Measurements from ENCODE around the gene SEMA7A. TPM values are rescaled to one million over a fixed set of nuclear protein-coding genes. Genes with fewer than 3 reads are reported as not detected.

Gene SEMA7A
- total RNA-seq, 4 donors from 2014 or later: 0.29 to 16.9 (median 4.5) TPM; not detected in 1

GRCh38 chr15:74389241-74390048 lies 44.3 kb downstream of the SEMA7A start:
- H3K9me3 ChIP-seq: no peaks in the 10 kb centered on the region
- H3K27ac ChIP-seq: no peak overlapping the region
- H3K36me3 ChIP-seq: no peaks in the 10 kb centered on the region
- TF ChIP-seq POLR2A (IDR thresholded peaks at IDR 0.05) (no peak), CTCF (IDR thresholded peaks at IDR 0.05) (no peak)
- intact Hi-C loops (cut with DNase I; ENCODE audit: low total_unique reads): no loop called here
- DNase-seq: no peak
- no peaks in the 10 kb centered on the region for H3K4me1 ChIP-seq
- H3K4me3 ChIP-seq: no peak overlapping the region
- H3K27me3 ChIP-seq: no peaks in the 10 kb centered on the region

- TF ChIP-seq CTCF (IDR thresholded peaks at IDR 0.05) (no peak), POLR2A (IDR thresholded peaks at IDR 0.05) (no peak)
- intact Hi-C loops (cut with DNase I; ENCODE audit: low total_unique reads): no loop called here
- H3K4me3 ChIP-seq: no peak overlapping the region
- no peak for DNase-seq
- no peaks in the 10 kb centered on the region for H3K9me3 ChIP-seq
- H3K36me3 ChIP-seq: no peaks in the 10 kb centered on the region
- no peaks in the 10 kb centered on the region for H3K4me1 ChIP-seq
- H3K27ac ChIP-seq: no peak overlapping the region
- H3K27me3 ChIP-seq: no peaks in the 10 kb centered on the region
These were observed 45.3 kb downstream of the SEMA7A start for GRCh38 chr15:74388363-74388951.

- Histone ChIP-seq H3K4me3 (no peak overlapping the region), H3K4me1 (no peaks in the 10 kb centered on the region), H3K9me3 (no peaks in the 10 kb centered on the region), H3K36me3 (no peaks in the 10 kb centered on the region), H3K27me3 (no peaks in the 10 kb centered on the region), H3K27ac (no peak overlapping the region)
- TF ChIP-seq CTCF (IDR thresholded peaks at IDR 0.05) (no peak), POLR2A (IDR thresholded peaks at IDR 0.05) (no peak)
- no peak for DNase-seq
- intact Hi-C loops (cut with DNase I; ENCODE audit: low total_unique reads): no loop called here
These were observed 46.0 kb downstream of the SEMA7A start for GRCh38 chr15:74387621-74388362.

- DNase-seq: no peak
- Histone ChIP-seq H3K4me1 (no peaks in the 10 kb centered on the region), H3K9me3 (no peaks in the 10 kb centered on the region), H3K4me3 (no peak overlapping the region), H3K27ac (no peak overlapping the region), H3K27me3 (no peaks in the 10 kb centered on the region), H3K36me3 (no peaks in the 10 kb centered on the region)
- intact Hi-C loops (cut with DNase I; ENCODE audit: low total_unique reads): no loop called here
- TF ChIP-seq POLR2A (IDR thresholded peaks at IDR 0.05): no peak
- no peak for TF ChIP-seq CTCF (IDR thresholded peaks at IDR 0.05)
These were observed 46.6 kb downstream of the SEMA7A start for GRCh38 chr15:74387141-74387541.

Measured in uterus (tissue), 4 donors.